Neural cell (in vitro differentiated cells): ENCODE data around the gene OR10J1.

Experiments used
- CTCF ChIP-seq: fragments of 450-650 bp; IDR thresholded peaks from 2 replicates; pipeline ENCODE4 v1.5.1; 2014; ENCODE audit warnings: antibody characterized with exemption, mild to moderate bottlenecking, moderate library complexity; ENCODE audit not compliant: poor library complexity, severe bottlenecking
- EP300 ChIP-seq: fragments of 450-650 bp; conservative IDR thresholded peaks from 2 replicates; pipeline ENCODE4 v1.6.1; 2014; ENCODE audit warnings: antibody characterized with exemption, mild to moderate bottlenecking, moderate library complexity; ENCODE audit not compliant: poor library complexity, severe bottlenecking
- EZH2 ChIP-seq: fragments of 200-600, 300-800 bp; shearing (Covaris generic), sonication (generic); IDR thresholded peaks from 2 replicates; pipeline ENCODE4 v1.6.1; 2014; ENCODE audit warnings: antibody characterized with exemption, low read length, borderline replicate concordance, mild to moderate bottlenecking; ENCODE audit not compliant: insufficient read depth, poor library complexity, severe bottlenecking
- POLR2AphosphoS5 ChIP-seq: IDR thresholded peaks from 2 replicates; pipeline ENCODE4 v1.6.1; 2012
- RAD21 ChIP-seq: fragments of 450-650 bp; conservative IDR thresholded peaks from 2 replicates; pipeline ENCODE4 v1.6.1; 2014; ENCODE audit warnings: antibody characterized with exemption, mild to moderate bottlenecking, moderate library complexity
- TAF1 ChIP-seq: IDR thresholded peaks from 2 replicates; pipeline ENCODE4 v1.6.1; 2012; ENCODE audit warnings: low read depth

- TF ChIP-seq RAD21 (no peak), POLR2AphosphoS5 (no peak), CTCF (no peak), EP300 (no peak), EZH2 (no peak), TAF1 (no peak)
Observed at GRCh38 chr1:159444511-159444910, 5.0 kb downstream of the OR10J1 start.
